Kidney (tissue), 14 donors: ENCODE data around the gene LAMC1. TPM values are rescaled to one million over a fixed set of nuclear protein-coding genes. Genes with fewer than 3 reads are reported as not detected.

Experiments
- DNase-seq, 5 donors: peaks; one replicate each; pipeline ENCODE4 v3.0.0-alpha.2; 2013 to 2020
- FAIRE-seq: peaks from 2 replicates; lab custom pipeline; 2012; peaks lifted over from hg19 to GRCh38; lab: Jason Lieb, UNC
- H3K27ac ChIP-seq, 2 donors: one replicate each; pipeline ENCODE4 v1.7.0; 2013; ENCODE audit warnings: low read depth in 2 of 2, low read length in 2 of 2, inconsistent platforms in 1 of 2
- H3K27me3 ChIP-seq: one replicate; pipeline ENCODE4 v1.7.1; 2013; ENCODE audit warnings: low read length, inconsistent platforms; ENCODE audit not compliant: control insufficient read depth, insufficient read depth
- H3K36me3 ChIP-seq, 3 donors: one replicate each; pipeline versions ENCODE4 v1.7.0 to v1.7.1; 2013; ENCODE audit warnings: low read length in 3 of 3, control low read depth in 1 of 3, inconsistent platforms in 1 of 3; ENCODE audit not compliant: insufficient read depth in 3 of 3, control insufficient read depth in 2 of 3
- H3K4me1 ChIP-seq, 3 donors: one replicate each; pipeline versions ENCODE4 v1.7.0 to v1.7.1; 2013; ENCODE audit warnings: low read length in 3 of 3, inconsistent platforms in 1 of 3, low read depth in 1 of 3; ENCODE audit not compliant: control insufficient read depth in 2 of 3, insufficient read depth in 2 of 3
- H3K4me3 ChIP-seq, 3 donors: one replicate each; pipeline versions ENCODE4 v1.7.0 to v1.8.1; 2013; ENCODE audit warnings: low read length in 3 of 3, control low read depth in 1 of 3, inconsistent platforms in 1 of 3
- H3K9ac ChIP-seq, 3 donors: one replicate each; pipeline versions ENCODE4 v1.7.0 to v1.7.1; 2013; ENCODE audit warnings: low read length in 3 of 3, control low read depth in 1 of 3, inconsistent platforms in 1 of 3
- H3K9me3 ChIP-seq, 3 donors: one replicate each; pipeline versions ENCODE4 v1.7.0 to v1.7.1; 2013; ENCODE audit warnings: low read length in 3 of 3, control low read depth in 1 of 3, inconsistent platforms in 1 of 3; ENCODE audit not compliant: control insufficient read depth in 2 of 3, insufficient read depth in 1 of 3
- CTCF ChIP-seq: IDR thresholded peaks from 3 replicates; pipeline ENCODE4 v1.5.1; 2012; ENCODE audit warnings: mild to moderate bottlenecking, moderate library complexity, borderline replicate concordance; ENCODE audit not compliant: insufficient read depth; ENCODE audit errors: extremely low read depth
- intact Hi-C: fragments of 100-400 bp; cut with DNase I; formaldehyde crosslinking; loops from one replicate; pipeline ENCODE4 v1.11.1; 2022
- polyA plus RNA-seq: library from polyadenylated mRNA; stranded (reverse); fragments of 350-450 nt; fragmentation: Illumina TruSeq; extraction: RNeasy Lipid Tissue Mini Kit (QIAGEN cat#74804); gene quantifications from one replicate; pipeline ENCODE4 v1.2.3, GENCODE V29; 2014; ENCODE audit warnings: low read depth, low replicate concordance; ENCODE audit not compliant: insufficient read depth
- total RNA-seq: library from RNA; stranded (reverse); fragmentation: NEBNext Ultra II Directional; extraction: Animal tissue kit (Norgen Biotek cat#: 25700); gene quantifications from one replicate; pipeline ENCODE4 v1.2.1, GENCODE V29; 2021
- donor health status: control.
- donor health status: control.
- donor health status: control.
- donor health status: control.
- donor health status: control.
- donor health status: DM: yes; HTN: yes; CAD: no.
- donor health status: Normal renal cell carcinoma (clear cell type).

The LAMC1 gene
- total and polyA plus RNA-seq, 2 donors from 2014 or later, result 21.1 to 140 TPM

GRCh38 chr1:183022202-183023145 lies 746 bp upstream of the LAMC1 start:
- DNase-seq (peak; percentile 74 to 95 (median 88)), FAIRE-seq (no peak)
- peak overlapping the region; percentile 96 to 97 for H3K27ac ChIP-seq
- H3K4me1 ChIP-seq, result peaks cover 5 to 9% (median 7%) of the 10 kb centered on the region in 3 donors
- peak overlapping the region; percentile 44 to 82 (median 51) for H3K9ac ChIP-seq
- H3K9me3 ChIP-seq, result no peaks in the 10 kb centered on the region
- intact Hi-C loops, result no loop called here
- H3K4me3 ChIP-seq, result peak overlapping the region; percentile 66 to 92 (median 68)
- no peak for TF ChIP-seq CTCF
- H3K36me3 ChIP-seq, result no peaks in the 10 kb centered on the region
- no peaks in the 10 kb centered on the region for H3K27me3 ChIP-seq

- intact Hi-C loops, result no loop called here
- no peaks in the 10 kb centered on the region for H3K27me3 ChIP-seq
- peak overlapping the region; percentile 83 to 92 for H3K27ac ChIP-seq
- peak overlapping the region; percentile 68 to 82 (median 74) for H3K9ac ChIP-seq
- peak overlapping the region; percentile 63 to 83 (median 82) for H3K4me3 ChIP-seq
- TF ChIP-seq CTCF, result peak; percentile 50
- DNase-seq, result peak; percentile 81 to 91 (median 86)
- peaks cover 5 to 9% (median 9%) of the 10 kb centered on the region in 3 donors for H3K4me1 ChIP-seq
- no peak for FAIRE-seq
- no peaks in the 10 kb centered on the region for H3K36me3 ChIP-seq
- H3K9me3 ChIP-seq, result no peaks in the 10 kb centered on the region
Observed at GRCh38 chr1:183023601-183024316, 539 bp downstream of the LAMC1 start.

- no peak for TF ChIP-seq CTCF
- H3K4me1 ChIP-seq, result peaks cover 8 to 9% (median 9%) of the 10 kb centered on the region in 3 donors
- no peaks in the 10 kb centered on the region for H3K9me3 ChIP-seq
- H3K4me3 ChIP-seq, result peak overlapping the region; percentile 63 to 83 (median 82)
- H3K36me3 ChIP-seq, result no peaks in the 10 kb centered on the region
- peak in 1 of 5 donors; percentile 72 for DNase-seq
- intact Hi-C loops, result no loop called here
- no peaks in the 10 kb centered on the region for H3K27me3 ChIP-seq
- H3K9ac ChIP-seq, result peak overlapping the region; percentile 68 to 82 (median 74)
- no peak for FAIRE-seq
- peak overlapping the region; percentile 83 to 92 for H3K27ac ChIP-seq
Observed at GRCh38 chr1:183024317-183025009, 1.2 kb downstream of the LAMC1 start.
